HG02759 (cell line): ENCODE data around the gene RHBDL1.

ENCODE experiments used
- ATAC-seq: cut with Tn5 transposase; IDR thresholded peaks from one replicate; pipeline ENCODE4 v1.9.1; 2021; ENCODE audit warnings: mild to moderate bottlenecking, moderate library complexity; ENCODE audit not compliant: unreplicated experiment

Gene RHBDL1

GRCh38 chr16:652454-653305, 22.8 kb upstream of the RHBDL1 start:
- ATAC-seq: no peak

- no peak for ATAC-seq
Observed at GRCh38 chr16:654034-654433, 21.4 kb upstream of the RHBDL1 start.

DNA sequence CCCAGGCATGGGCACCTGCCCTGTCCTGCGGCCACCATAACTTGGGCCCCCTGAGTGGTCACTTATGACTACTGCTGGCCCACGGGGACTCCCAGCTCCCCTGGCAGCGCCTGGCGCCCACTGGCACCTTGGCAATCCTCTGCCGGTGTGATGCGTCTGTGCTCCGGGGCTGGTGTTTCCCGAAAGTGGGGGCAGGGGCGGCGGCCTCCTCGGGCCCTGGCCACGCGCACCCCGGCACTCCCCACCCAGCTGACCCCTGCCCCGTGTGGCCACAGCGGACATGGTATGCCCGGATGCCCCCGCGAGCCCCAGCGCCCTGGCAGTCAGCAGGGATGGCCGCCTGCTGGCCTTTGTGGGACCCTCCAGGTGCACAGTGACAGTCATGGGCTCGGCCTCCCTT, 18.0 kb upstream of the RHBDL1 start:
- ATAC-seq: no peak

GRCh38 chr16:658679-659571, 16.5 kb upstream of the RHBDL1 start:
- no peak for ATAC-seq

- no peak for ATAC-seq
Observed at GRCh38 chr16:659618-660017, 15.9 kb upstream of the RHBDL1 start.

DNA sequence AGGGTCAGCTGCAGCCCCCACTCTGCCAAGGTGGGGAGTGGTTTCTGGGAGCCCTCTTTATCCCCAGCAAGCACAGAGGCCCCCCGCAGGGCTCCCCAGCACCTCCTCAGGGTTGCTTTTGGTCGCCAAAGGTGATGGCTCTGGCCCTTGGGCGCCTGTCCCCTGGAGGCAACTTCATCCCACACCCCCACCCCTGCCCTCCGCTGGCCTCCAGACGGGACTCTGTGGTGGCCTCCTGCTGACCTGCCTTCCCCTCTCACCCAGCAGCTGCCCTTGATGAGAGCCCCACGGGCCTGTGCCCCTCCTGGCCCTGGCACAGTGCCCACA, 15.4 kb upstream of the RHBDL1 start:
- ATAC-seq: no peak

DNA sequence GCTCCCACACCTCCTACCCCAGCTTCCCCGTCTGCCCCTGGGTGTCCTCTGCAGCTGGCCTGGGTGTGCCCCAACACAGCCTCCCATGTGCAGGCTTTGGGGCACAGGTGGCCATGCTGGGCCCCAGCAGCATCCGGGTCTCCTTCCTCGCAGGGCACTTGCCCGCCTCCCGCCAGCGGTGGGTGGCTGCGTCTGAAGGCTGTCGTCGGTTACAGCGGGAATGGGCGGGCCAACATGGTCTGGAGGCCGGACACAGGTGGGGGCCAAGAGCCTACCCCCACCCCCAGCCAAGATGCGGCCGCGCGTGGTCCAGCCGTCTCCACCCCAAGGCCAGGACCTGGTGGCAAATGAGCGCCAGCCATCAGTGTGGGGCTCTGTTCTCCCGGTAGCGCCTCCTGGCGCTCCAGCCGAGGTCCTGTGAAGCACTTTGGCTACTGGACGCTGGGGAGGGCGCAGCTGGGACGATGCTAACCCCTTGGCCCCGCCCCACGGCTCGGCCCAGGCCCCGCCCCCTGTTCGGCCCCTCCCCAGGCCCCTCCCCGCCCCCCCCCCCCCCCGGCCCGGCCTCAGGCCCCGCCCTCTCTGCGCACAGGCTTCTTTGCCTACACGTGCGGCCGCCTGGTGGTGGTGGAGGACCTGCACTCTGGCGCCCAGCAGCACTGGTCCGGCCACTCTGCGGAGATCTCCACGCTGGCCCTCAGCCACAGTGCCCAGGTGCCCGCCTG, 14.8 kb upstream of the RHBDL1 start:
- ATAC-seq: peak; percentile 45

DNA sequence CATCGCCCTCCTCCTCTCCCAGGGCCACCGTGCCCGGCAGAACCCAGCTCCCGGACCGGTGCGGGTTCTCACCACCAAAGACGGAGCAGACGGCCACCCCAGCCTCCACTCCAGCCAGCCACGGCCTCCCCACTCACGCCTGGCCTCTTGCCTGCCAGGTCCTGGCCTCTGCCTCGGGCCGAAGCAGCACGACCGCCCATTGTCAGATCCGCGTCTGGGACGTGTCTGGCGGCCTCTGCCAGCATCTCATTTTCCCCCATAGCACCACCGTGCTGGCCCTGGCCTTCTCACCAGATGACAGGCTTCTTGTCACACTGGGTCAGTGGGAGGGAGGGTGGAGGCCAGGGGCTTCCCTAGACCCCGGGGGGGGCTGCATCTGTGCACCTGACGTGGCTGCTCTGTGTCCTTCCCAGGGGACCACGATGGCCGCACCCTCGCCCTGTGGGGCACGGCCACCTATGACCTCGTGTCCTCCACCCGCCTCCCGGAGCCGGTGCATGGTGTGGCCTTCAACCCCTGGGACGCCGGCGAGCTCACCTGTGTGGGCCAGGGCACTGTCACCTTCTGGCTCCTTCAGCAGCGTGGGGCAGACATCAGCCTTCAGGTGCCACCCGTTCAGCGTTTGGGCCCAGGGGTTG, 14.2 kb upstream of the RHBDL1 start:
- no peak for ATAC-seq

- ATAC-seq: no peak
Observed at GRCh38 chr16:662095-662494, 13.4 kb upstream of the RHBDL1 start.

GRCh38 chr16:662597-662996, 12.9 kb upstream of the RHBDL1 start:
- no peak for ATAC-seq

DNA sequence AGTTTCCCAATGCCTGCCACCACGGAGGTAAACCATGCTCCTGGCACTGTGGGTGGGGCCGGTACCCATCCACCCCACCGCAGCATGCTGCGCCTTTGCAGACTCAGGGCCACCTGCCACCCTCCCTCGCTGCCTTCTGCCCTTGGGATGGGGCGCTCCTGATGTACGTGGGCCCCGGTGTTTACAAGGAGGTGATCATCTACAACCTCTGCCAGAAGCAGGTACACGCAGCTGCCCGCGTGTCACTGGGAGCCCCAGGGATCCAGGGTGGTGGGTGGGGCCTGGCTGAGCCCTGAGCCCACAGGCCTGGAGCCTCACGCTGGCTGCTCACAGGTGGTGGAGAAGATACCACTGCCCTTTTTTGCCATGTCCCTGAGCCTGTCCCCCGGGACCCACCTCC, 8.9 kb upstream of the RHBDL1 start:
- ATAC-seq: no peak

- ATAC-seq: no peak
Observed at GRCh38 chr16:667113-667779, 8.2 kb upstream of the RHBDL1 start.

GRCh38 chr16:667780-668518, 7.5 kb upstream of the RHBDL1 start, which contains the start of gene RHOT2:
RHOT2 (plus strand) TSS chr16:668132; CDS start chr16:668200, 68 bp downstream.
- ATAC-seq: peak; percentile 91

- ATAC-seq: no peak
Observed at GRCh38 chr16:668519-669171, 6.8 kb upstream of the RHBDL1 start.

- ATAC-seq: no peak
Observed at GRCh38 chr16:669666-670065, 5.8 kb upstream of the RHBDL1 start.

DNA sequence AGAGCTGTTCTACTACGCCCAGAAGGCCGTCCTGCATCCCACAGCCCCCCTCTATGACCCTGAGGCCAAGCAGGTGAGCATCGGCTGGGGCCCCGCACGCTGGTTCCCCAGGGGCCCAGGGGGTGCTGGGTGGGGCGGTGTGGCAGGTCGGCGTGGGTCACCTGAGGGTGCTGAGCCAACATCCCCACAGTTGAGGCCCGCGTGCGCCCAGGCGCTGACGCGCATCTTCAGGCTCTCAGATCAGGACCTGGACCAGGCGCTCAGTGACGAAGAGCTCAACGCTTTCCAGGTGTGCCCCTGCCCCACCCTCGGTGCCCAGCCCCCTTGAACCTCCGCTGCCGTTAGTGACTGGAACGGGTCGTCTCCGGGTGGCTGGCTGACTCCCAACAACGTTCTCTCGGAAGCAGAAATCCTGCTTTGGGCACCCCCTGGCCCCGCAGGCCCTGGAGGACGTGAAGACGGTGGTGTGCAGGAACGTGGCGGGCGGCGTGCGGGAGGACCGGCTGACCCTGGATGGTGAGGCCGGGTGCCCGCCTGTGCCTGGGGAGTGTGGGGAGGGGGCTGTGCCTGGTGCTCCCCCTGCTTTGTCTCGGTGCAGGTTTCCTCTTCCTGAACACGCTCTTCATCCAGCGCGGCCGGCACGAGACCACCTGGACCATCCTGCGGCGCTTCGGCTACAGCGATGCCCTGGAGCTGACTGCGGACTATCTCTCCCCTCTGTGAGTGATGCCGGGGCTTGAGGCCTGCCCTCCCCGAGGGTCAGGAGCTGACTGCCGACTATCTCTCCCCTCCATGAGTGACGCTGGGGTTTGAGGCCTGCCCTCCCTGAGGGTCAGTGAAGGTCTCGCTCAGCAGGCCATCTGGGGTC, 4.8 kb upstream of the RHBDL1 start:
- ATAC-seq: no peak

GRCh38 chr16:671353-672131, 3.9 kb upstream of the RHBDL1 start:
- no peak for ATAC-seq
